Central memory CD4-positive, alpha-beta T cell (primary cell): ENCODE data around the gene TOMM22.
"Not testable (repeated sequence)": the region's sequence is repeated elsewhere in the genome, so short reads cannot be mapped to it uniquely, and the experiment has no call there.

Source experiments
- DNase-seq: peaks from one replicate; pipeline ENCODE4 v3.0.0; 2022
- total RNA-seq, 3 experiments: gene quantifications; one replicate each; lab custom pipeline; 2026; lab: John Stamatoyannopoulos, UW

The TOMM22 gene
- 25.5 to 181 (median 50.9) reads per million in 3 experiments for total RNA-seq

DNA sequence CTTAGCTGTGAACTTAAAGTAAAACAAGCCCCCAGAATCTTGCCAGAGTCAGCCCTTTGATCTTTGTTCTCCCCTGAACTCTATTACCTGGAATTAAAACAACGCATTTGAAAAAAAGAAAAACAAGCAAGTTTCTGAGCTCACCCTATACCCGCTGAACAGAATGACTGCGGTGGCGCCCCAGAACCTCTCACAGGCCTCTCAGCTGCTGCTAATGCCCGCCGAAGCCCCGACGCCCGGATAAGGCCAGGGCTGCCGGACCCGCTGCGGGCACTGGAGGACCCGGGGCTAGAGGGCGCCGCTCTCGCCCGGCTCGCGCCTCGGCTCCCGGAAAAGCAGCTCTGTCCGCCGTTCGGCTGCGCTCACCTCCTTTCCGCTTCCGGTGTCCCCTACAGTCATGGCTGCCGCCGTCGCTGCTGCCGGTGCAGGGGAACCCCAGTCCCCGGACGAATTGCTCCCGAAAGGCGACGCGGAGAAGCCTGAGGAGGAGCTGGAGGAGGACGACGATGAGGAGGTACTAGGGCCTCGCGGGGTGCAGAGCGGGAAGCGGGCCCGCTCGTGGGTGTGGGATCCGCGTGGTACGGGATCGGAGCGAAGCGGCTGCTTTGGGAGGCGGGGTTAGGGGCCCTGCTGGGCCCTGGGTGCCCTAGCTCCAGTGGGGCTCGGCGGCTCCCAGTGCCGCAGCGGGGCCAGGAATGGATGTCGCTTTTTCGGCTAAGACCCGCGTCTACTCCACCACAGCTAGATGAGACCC is at the start of gene TOMM22:
Gene TOMM22 (plus strand): TSS at position 376 of the 754 bp plus-strand sequence. CDS start 22 bp downstream, at position 398.
- peak; percentile 81 for DNase-seq

DNA sequence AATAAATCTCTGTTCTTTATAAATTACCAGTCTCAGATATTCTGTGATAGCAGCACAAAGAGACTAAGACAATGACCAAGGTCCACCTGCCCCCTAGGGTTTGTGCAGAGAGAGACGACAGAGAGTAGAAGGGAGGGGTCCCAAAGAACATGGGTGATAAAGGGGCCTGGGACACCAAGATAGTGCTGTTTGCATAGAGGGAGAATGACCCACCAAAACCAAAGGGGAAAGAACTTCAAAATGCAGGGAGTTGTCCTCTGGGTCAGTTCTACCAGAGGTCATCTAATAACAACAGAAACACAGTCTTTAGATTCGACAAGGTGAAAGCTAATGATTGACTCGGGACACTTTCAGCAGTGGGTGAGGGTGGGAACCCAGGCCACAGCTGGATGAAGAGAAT is 49.2 kb upstream of the TOMM22 start:
- no peak for DNase-seq

DNA sequence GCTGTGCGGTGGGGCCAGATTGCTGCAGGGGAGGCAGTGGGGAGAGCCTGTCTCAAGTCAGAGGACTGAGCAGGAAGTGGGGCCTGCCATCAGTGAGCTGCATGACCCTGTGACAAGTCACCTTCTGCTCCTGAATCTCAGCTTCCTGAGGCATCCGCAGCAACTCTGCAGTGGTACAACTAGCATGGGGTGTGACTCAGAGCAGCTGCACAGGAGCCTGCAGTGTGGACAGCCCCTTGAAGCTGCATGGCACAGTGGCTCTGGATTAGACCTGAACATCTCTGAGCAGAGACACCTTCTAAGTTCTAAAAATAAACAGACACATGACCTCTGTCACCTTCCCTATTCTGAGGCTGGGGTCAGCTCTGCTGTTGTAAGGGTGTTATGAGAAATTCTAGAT is 43.5 kb upstream of the TOMM22 start:
- no peak for DNase-seq

DNA sequence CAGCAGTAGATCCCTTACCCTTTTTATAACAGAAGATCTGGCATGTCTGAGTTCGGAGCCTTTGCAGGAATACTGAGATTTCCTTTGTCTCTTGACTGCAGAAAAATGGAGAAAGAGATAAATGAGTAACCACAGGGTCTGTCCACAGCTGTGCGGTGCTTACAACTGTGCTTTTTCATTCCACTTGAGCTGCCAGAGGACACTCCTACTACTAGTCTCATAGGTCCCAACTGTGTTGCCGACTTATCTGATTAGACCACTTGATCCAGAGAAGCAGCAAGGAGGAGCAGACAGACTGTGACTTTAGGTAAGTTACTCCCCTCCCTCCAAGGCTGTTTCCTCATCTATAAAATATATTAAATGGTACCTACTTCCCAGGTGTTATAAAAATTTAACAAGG is 43.0 kb upstream of the TOMM22 start:
- no peak for DNase-seq

DNA sequence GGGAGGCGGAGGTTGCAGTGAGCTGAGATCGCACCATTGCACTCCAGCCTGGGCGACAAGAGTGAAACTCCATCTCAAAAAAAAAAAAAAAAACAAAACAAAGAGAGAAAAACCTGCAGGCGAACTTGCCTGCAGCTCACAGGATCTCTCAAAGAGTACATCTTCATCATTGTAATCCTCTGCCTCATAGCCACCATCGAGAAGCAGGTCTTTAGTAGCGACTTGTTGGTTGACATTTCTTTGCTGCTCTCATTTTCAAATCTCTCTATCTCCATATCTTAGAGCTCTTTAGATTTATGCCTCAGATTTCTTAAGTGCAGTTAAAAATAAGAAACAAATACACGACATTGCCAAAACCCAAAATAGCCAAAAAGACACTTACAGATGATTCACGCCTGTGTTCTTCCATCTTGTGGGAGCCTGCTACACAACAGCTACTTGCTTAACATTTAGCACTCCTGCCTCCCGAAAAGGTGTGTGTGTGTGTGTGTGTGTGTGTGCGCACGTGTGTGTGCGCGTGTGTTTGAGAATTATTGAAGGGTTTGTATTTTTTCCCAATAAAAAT is 40.2 kb upstream of the TOMM22 start:
- no peak for DNase-seq

DNA sequence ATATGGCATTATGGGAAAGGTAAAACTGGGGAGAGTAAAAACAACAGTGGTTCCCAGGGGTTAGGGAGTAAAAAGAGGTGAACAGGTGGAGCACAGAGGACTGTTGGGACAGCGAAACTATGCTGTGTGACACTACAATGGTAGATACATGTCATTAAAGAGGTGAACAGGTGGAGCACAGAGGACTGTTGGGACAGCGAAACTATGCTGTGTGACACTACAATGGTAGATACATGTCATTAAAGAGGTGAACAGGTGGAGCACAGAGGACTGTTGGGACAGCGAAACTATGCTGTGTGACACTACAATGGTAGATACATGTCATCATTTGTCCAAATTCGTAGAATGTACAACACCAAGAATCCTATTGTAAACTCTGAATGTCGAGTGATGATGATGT is 37.5 kb upstream of the TOMM22 start:
- DNase-seq, result not testable (repeated sequence)

DNA sequence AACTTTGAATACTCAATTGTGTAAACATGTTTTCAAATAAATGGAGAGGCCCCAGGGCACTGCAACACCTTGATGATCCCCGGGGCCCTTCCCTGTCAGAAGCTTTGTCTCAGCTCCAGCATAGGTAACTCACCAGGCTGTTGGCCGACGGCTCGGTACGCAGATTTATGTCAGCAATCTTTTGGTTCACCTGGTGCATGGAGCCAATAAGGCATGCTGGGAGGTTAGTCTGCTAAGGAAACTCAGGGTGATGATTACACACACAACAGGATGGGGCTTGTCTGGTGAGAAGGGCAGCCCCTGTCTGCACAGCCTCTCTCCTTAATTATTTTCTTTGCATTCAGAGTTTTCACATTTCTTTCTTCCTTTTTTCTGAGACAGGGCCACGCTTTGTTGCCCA is 36.3 kb upstream of the TOMM22 start:
- DNase-seq, result no peak

DNA sequence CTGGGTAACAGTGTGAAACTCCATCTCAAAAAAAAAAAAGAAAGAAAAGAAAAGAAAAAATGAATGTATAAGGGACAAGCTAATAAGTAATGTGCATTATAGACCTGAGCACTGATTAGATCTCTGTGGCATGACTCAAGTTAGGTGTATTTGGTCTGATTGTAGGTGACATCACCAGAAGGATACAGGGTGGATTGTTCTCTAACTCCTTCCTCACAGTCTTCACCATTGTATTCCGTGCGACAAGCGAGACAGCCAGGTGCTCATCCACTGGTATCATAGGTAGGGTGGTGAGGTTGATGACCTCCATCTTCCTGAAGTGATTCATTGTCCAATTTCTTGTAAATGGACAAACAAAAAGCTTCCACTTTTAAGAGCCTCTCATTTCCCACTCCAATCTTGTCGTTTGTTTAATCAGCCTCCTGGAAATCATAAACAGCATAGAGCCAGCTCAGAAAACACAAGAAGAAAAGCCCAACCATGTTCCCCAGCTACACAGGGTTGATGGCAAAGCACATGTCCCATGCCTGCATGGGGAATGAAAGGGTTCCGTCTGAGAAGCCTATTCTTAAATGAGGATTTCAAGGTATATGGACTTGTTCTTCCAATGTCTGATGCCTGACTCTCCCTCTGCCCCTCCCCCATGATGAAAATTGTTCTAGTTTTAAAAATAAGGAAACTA is 31.8 kb upstream of the TOMM22 start:
- DNase-seq, result no peak

DNA sequence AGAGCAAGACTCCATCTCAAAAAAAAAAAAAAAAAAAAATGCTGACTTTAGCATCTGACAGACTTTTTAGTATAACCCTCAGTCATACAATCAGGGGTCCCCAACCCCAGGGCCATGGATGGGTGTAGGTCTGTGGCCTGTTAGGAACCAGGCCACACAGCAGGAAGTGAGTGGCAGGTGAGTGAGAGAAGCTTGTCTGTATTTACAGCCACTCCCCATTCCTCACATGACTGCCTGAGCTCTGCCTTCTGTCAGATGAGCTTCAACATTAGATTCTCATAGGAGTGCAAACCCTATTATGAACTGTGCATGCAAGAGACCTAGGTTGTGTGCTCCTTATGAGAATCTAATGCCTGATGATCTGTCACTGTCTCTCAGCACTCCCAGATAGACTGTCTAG is 28.9 kb upstream of the TOMM22 start:
- DNase-seq, result no peak

DNA sequence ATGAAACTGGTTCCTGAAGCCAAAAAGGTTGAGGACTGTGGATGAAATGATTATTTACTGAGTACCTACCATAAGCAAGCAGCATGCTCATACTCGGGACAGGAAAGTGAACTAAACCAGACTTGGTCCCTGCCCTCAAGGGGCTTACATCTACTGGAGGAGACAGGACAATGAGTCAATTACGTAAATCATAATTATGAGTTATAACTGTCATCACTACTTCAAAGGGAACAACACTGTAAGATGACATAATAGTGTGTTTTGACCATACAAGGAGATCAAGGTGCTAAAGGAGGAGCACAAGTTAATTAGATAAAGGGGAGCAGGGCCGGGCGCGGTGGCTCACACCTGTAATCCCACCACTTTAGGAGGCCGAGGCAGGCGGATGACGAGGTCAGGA is 28.0 kb upstream of the TOMM22 start:
- no peak for DNase-seq

DNA sequence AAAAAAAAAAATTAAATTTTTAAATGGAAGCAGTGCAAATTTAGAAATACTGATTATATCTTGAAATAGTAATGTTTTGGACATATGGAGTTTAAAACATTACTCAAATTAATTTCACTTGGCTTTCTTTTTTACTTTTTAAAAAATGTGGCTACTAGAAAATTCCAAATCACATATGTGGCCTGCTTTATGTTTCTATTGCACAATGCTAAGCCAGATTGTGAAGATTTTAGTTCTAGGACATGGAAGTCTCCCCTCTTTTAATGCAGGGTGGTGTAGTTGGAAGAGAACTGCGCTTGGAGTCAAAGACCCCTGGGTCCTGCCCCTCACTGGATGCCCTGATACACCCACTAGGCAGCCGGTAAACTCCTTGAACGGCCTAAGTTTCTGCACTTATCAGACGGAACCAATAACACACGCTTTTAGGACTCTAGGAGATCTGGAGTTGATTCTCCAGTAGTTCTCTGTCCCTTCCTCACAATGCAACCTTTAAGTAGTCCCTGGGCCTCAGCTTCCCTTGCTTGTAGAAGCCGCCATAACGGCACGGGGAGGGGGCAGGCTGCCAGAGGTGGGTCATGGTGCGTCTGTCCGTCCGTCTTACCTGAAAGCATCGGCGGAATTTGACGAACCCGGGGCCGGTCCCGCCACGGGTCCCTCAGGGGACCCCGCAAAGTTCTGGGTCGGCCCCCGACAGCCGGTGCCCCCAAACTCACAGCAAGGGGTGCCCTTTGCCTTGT is 26.1 kb upstream of the TOMM22 start:
- DNase-seq, result no peak

DNA sequence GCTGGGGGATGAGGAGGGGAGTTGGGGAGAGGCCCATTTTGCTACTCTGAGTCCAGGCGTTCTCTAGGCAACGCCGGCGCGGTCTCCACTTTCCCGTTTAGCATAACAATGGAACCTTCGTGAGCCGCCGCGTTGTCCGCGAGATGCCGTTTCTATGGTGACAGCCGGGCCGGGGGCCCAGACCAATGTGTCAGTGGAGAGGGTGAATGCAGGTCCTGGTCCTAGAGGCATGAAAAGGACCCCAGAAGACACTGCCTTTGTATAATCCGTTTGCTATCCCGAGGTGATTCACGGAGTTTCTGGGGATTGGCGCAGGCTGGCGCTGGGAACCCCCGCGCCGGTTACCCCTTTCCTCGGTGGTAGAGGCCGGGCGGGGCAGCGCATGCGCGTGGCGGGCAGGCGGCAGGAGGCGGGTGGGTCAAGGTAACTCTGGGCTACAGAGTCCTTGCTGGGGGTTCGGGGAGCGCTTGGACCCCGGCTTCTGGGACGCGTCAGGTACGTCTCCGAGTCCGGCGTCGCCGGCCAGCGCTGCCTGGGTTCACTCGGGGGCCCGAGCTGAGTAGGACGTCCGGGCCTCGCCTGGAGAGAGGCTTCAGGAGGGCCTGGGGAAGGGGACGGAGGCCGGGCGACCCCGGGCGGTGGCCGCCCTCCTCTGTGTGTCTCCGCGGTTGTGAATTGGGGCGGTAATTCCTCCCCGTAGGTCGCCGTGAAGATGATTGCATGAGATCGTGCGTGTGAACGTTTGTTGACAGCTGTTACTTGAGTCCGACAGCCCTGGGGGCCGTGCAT is 25.3 kb upstream of the TOMM22 start, which contains the start of the genes CBY1 and FAM227A:
Gene CBY1 (plus strand): TSS at position 383 of the 789 bp plus-strand sequence. CDS start 11,417 bp downstream, outside the sequence.
Gene FAM227A (minus strand): TSS at position 137 of the 789 bp plus-strand sequence. CDS start 6,224 bp downstream, outside the sequence.
- peak; percentile 82 for DNase-seq

DNA sequence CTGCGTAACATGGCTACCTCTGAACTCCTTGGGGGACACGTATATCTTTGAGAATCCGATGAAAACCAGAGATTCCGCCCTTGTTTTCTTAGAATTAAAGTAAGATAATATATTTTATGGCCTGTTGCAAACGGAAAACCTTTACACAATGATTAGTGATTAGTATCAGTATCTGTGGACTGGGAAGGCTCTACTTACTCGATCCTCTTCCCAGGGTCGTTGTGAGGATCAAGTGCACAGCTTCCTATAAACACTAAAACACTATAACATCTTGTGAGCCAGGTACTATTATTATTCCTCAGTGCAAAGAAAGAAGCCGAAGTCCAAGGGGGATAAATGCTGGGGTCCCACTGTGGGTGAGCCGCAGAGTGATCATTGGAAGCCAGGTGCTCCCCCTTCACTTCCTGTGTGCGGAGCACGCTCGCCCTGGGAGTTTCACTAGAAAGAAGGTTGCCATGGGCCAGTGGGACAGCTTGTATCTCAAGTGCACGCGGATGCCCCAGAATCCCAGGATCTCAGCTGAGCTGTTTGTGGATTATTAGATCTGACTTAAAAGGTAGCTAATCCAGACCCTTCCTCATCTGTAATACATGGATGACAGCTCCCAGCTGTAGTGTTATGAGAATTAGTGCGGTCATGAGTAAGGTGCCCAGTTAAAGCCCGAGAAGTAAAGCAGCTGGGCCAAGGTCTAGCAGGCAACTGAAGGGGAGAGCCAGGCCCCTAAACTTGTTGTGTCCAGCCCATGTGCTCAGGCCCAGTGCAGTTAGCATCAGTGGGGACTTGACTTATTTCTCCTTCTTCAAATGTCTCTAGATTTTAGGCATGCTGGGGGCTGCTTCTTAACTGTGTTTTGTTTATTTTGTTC is 24.5 kb upstream of the TOMM22 start:
- peak; percentile 27 for DNase-seq

DNA sequence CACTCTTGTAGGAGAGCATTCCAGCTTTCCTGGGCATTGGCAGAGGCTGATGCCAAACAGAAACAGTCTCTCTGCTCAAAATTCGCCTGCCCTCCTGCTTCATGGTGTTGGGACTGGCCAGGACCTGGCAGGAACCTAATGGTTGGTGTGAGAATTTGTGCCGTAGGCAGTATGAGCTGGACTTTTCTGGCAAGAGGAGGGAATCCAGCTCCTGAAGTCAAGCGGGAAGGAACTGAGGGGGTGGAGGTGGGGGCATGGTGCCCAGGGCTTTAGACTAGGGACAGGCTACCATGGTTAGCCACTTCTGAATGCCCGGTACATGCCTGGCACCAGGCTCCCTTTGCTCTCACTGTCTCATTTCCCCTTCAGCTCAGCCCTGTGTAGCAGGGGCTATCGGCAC is 6.9 kb upstream of the TOMM22 start:
- DNase-seq, result no peak

DNA sequence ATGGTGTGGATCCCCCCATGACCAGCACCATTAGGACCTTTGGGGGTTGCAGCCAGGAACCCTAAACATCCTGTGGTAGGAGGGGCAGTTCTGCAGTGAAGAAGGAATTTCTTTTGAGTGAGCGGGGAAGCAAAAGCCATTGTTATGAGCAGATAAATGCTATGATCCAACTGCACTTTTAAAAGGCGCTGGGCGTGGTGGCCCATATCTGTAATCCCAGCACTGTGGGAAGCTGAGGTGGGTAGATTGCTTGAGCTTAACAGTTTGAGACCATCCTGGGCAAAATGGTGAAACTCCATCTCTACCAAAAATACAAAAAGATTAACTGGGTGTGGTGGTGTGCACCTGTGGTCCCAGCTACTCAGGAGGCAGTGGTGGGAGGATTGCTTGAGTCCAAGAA is 5.9 kb upstream of the TOMM22 start:
- no peak for DNase-seq

DNA sequence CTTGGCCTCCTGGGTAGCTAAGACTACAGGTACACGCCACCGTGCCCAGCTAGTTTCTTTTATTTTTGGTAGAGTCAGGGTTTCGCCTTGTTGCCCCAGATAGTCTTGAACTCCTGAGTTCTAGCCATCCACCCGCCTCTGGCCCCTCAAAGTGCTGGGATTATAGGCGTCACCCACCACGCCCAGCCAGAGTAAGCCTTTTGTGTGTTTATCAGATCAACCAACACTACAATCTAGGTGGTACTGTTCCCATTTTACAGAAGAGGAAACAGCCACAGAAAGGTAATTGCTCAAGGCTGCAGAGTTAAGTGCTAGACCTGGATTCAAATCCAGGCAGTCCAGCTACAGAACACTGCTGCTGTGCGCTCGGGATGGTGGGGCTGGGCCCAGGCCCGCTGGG is 3.1 kb downstream of the TOMM22 start:
- no peak for DNase-seq

DNA sequence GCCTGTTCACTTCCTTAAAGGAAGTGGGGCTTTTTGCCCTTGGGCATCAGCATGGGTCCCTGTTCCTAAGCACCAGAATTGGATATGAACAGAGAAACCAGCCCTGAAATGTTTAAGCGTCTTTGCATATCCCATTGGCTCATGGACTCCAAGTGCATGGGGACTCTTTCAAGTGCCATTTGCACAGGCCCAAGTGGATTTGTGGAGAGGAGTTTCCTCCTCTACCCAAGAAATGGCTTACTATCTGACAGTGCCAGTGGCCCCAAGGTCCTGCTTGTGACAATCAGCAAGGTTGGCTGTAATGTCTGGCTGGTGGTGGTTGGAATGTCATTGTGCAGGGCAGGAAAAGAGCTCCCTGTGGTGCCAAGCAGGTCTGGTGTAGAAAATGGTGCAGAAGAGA is 4.0 kb downstream of the TOMM22 start:
- no peak for DNase-seq

DNA sequence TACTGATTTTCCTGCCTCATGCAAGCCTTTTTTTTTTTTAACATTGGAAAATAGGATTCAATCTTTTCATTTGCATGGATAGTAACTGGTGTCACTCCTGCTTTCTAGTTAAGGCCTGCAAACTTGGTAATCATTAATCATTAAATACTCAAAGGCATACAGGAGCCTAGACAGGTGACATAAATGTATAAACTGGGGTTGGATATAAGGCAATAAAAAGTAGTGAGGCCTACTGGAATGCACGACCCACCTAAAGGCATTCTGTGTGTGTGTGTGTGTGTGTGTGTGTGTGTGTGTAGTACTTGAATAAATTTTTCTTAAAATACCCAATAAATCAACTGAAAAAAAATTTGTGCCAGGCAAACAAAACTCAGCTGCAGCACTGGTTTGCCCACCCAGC is 7.9 kb downstream of the TOMM22 start:
- DNase-seq, result no peak

DNA sequence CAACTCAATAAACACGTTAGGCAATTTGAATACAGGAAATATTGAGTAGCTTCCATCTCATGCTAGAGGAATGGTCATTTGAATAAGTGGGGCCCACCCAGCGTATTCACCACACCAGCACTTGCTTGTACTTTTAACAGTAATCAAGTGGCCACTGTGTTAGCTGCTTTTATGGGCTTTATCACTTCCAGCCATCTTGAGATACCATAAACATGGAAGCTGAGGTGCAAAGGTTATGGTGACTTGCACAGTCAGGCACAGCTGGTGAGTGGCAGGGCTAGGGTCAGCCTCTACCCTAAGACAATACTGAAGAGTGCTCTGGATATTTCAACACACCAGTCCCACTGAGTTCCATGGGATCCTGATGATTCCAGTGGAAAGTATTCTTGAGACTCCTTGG is 12.3 kb downstream of the TOMM22 start:
- DNase-seq, result no peak

DNA sequence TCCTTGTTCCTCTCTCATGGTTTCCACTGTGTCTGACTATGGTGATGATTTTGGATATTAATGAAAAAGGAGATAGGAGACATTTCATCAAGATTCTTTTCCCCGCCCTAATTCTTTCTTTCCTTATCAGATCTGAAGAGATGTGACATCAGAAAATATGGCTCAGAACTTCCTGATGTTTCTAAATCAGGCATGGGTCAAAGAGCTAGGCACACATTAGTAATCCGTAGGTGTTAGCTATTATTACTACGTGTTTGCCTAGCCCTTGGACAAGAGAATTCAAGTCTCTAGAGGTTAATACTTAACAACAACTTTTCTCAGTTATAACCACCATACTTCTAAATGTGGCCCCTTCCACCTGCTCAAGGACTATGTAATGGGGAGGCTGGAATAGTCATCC is 13.2 kb downstream of the TOMM22 start:
- DNase-seq, result no peak
